ENCODE results near the gene PML.

DNA sequence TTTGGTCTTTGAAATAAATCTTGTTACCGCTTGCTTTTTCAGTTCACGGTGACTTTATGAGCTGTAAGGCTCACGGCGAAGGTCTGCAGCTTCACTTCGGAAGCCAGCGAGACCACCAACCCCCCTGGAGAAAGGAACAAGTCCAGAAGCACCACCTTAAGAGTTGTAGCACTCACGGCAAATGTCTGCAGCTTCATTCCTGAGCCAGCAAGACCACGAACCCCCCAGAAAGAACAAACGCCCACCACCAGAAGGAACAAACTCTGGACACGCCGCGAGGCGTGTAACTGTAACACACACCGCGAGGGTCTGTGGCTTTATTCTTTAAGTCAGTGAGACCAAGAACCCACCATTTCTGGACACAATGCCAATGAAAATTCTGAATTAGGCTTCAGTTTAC is 59.0 kb downstream of the PML start:
- TF ChIP-seq, protein P1, sequence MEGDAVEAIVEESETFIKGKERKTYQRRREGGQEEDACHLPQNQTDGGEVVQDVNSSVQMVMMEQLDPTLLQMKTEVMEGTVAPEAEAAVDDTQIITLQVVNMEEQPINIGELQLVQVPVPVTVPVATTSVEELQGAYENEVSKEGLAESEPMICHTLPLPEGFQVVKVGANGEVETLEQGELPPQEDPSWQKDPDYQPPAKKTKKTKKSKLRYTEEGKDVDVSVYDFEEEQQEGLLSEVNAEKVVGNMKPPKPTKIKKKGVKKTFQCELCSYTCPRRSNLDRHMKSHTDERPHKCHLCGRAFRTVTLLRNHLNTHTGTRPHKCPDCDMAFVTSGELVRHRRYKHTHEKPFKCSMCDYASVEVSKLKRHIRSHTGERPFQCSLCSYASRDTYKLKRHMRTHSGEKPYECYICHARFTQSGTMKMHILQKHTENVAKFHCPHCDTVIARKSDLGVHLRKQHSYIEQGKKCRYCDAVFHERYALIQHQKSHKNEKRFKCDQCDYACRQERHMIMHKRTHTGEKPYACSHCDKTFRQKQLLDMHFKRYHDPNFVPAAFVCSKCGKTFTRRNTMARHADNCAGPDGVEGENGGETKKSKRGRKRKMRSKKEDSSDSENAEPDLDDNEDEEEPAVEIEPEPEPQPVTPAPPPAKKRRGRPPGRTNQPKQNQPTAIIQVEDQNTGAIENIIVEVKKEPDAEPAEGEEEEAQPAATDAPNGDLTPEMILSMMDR (IDR thresholded peaks at IDR 0.05; ENCODE audit: low read length), result no peak
- TF ChIP-seq EZH2phosphoT487 (IDR thresholded peaks at IDR 0.05; ENCODE audit: low read length), result no peak
